ENCODE data around the gene CELSR1. TPM values are rescaled to one million over a fixed set of nuclear protein-coding genes. Genes with fewer than 3 reads are reported as not detected.

CELSR1 gene
- total RNA-seq, 1 experiment from 2014 or later, result 33.2 TPM

GRCh38 chr22:46373921-46374662, 163.3 kb downstream of the CELSR1 start:
- peaks cover 57% of the 10 kb centered on the region for H3K4me1 Mint-ChIP-seq (ENCODE audit: low read depth, unreplicated experiment)
- no peak overlapping the region for H3K4me3 Mint-ChIP-seq (ENCODE audit: unreplicated experiment)
- Histone ChIP-seq H3K4me1 (peaks cover 42% of the 10 kb centered on the region), H3K9me3 (peaks cover 13% of the 10 kb centered on the region), H3K4me3 (ENCODE audit: low read depth, low read length) (no peak overlapping the region), H3K27me3 (replicated peaks; ENCODE audit: control insufficient read depth, insufficient read depth, low read length) (no peaks in the 10 kb centered on the region), H3K36me3 (ENCODE audit: control insufficient read depth, insufficient read depth, low read length) (no peaks in the 10 kb centered on the region)
- no peak for TF ChIP-seq CTCF (IDR thresholded peaks at IDR 0.05; ENCODE audit: insufficient read depth in 1 of 2, low read depth in 1 of 2, low read length in 1 of 2, severe bottlenecking in 1 of 2, unreplicated experiment in 1 of 2)
- CTCF ChIA-PET, result no interaction called here
- H3K36me3 Mint-ChIP-seq (ENCODE audit: insufficient read depth, unreplicated experiment), result peaks cover 84% of the 10 kb centered on the region
- peak overlapping the region; percentile 42 for H3K27ac Mint-ChIP-seq (ENCODE audit: unreplicated experiment)
- no peaks in the 10 kb centered on the region for H3K27me3 Mint-ChIP-seq (ENCODE audit: insufficient read depth, unreplicated experiment)
- BruUV-seq (replicated peaks), result no TSS peak
- POLR2A ChIA-PET, result no interaction called here
- no peak for DNase-seq
- peaks cover 23% of the 10 kb centered on the region for H3K9me3 Mint-ChIP-seq (ENCODE audit: unreplicated experiment)
- intact Hi-C loops (cut with micrococcal nuclease; ENCODE audit: unreplicated experiment), result no loop called here

GRCh38 chr22:46373159-46373558, 164.3 kb downstream of the CELSR1 start:
- CTCF ChIA-PET, result no interaction called here
- no TSS peak for BruUV-seq (replicated peaks)

DNA sequence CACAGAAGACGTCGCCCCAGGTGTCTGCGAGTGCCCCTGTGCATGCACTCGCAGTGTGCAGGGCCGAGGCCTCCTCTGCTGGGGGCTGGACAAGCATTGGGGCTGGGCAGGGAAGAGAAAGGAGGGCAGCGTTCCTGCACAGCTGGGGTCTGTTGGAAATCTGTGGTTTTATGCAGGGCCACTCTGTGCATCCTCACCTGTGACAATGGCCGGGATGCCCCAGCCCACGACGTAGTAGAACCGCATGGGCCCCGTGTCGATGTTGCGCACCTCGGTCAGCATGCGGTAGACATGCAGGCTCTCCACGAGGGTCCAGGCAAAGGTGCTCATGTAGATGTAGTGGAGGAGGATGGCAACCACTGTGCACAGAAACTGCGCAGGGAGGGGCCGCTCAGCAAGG, 164.7 kb downstream of the CELSR1 start:
- peaks cover 13% of the 10 kb centered on the region for H3K9me3 ChIP-seq
- H3K27me3 ChIP-seq (replicated peaks; ENCODE audit: control insufficient read depth, insufficient read depth, low read length), result no peaks in the 10 kb centered on the region
- peaks cover 32% of the 10 kb centered on the region for H3K4me1 ChIP-seq
- no peak for DNase-seq
- H3K27me3 Mint-ChIP-seq (ENCODE audit: insufficient read depth, unreplicated experiment), result no peaks in the 10 kb centered on the region
- H3K9me3 Mint-ChIP-seq (ENCODE audit: unreplicated experiment), result peaks cover 21% of the 10 kb centered on the region
- BruUV-seq (replicated peaks), result no TSS peak
- H3K27ac Mint-ChIP-seq (ENCODE audit: unreplicated experiment), result peak overlapping the region; percentile 85
- ChIA-PET POLR2A (no interaction called here), CTCF (no interaction called here)
- H3K4me3 Mint-ChIP-seq (ENCODE audit: unreplicated experiment), result no peak overlapping the region
- no peak overlapping the region for H3K4me3 ChIP-seq (ENCODE audit: low read depth, low read length)
- peaks cover 44% of the 10 kb centered on the region for H3K4me1 Mint-ChIP-seq (ENCODE audit: low read depth, unreplicated experiment)
- H3K36me3 ChIP-seq (ENCODE audit: control insufficient read depth, insufficient read depth, low read length), result no peaks in the 10 kb centered on the region
- peaks cover 81% of the 10 kb centered on the region for H3K36me3 Mint-ChIP-seq (ENCODE audit: insufficient read depth, unreplicated experiment)
- intact Hi-C loops (cut with micrococcal nuclease; ENCODE audit: unreplicated experiment), result no loop called here
- no peak for TF ChIP-seq CTCF (IDR thresholded peaks at IDR 0.05; ENCODE audit: insufficient read depth in 1 of 2, low read depth in 1 of 2, low read length in 1 of 2, severe bottlenecking in 1 of 2, unreplicated experiment in 1 of 2)

More at GRCh38 chr22:46373159-46373558, 164.3 kb downstream of the CELSR1 start:
- Histone ChIP-seq H3K4me3 (ENCODE audit: low read depth, low read length) (no peak overlapping the region), H3K9me3 (peaks cover 13% of the 10 kb centered on the region), H3K36me3 (ENCODE audit: control insufficient read depth, insufficient read depth, low read length) (no peaks in the 10 kb centered on the region), H3K4me1 (peaks cover 33% of the 10 kb centered on the region), H3K27me3 (replicated peaks; ENCODE audit: control insufficient read depth, insufficient read depth, low read length) (no peaks in the 10 kb centered on the region)
- Mint-ChIP-seq H3K4me3 (ENCODE audit: unreplicated experiment) (no peak overlapping the region), H3K4me1 (ENCODE audit: low read depth, unreplicated experiment) (peaks cover 48% of the 10 kb centered on the region), H3K27me3 (ENCODE audit: insufficient read depth, unreplicated experiment) (no peaks in the 10 kb centered on the region), H3K36me3 (ENCODE audit: insufficient read depth, unreplicated experiment) (peaks cover 81% of the 10 kb centered on the region), H3K9me3 (ENCODE audit: unreplicated experiment) (peaks cover 23% of the 10 kb centered on the region), H3K27ac (ENCODE audit: unreplicated experiment) (peak overlapping the region; percentile 85)
- no peak for TF ChIP-seq CTCF (IDR thresholded peaks at IDR 0.05; ENCODE audit: insufficient read depth in 1 of 2, low read depth in 1 of 2, low read length in 1 of 2, severe bottlenecking in 1 of 2, unreplicated experiment in 1 of 2)
- POLR2A ChIA-PET, result no interaction called here
- intact Hi-C loops (cut with micrococcal nuclease; ENCODE audit: unreplicated experiment), result no loop called here
- no peak for DNase-seq
